Duodenal mucosa (tissue), 2 donors: Measurements from ENCODE around the gene RANBP17.

ENCODE experiments used
- H3K27ac ChIP-seq: one replicate; pipeline ENCODE4 v1.7.0; 2013; ENCODE audit warnings: low read depth, low read length
- H3K27me3 ChIP-seq, 2 donors: one replicate each; pipeline ENCODE4 v1.7.0; 2013; ENCODE audit warnings: low read length in 2 of 2, control low read depth in 1 of 2; ENCODE audit not compliant: insufficient read depth in 2 of 2, control insufficient read depth in 1 of 2
- H3K36me3 ChIP-seq, 2 donors: one replicate each; pipeline ENCODE4 v1.7.0; 2013; ENCODE audit warnings: low read length in 2 of 2, control low read depth in 1 of 2; ENCODE audit not compliant: insufficient read depth in 2 of 2, control insufficient read depth in 1 of 2
- H3K4me1 ChIP-seq, 2 donors: one replicate each; pipeline ENCODE4 v1.7.0; 2013; ENCODE audit warnings: low read length in 2 of 2, control low read depth in 1 of 2; ENCODE audit not compliant: insufficient read depth in 2 of 2, control insufficient read depth in 1 of 2
- H3K4me3 ChIP-seq, 2 donors: one replicate each; pipeline ENCODE4 v1.7.0; 2013; ENCODE audit warnings: low read length in 2 of 2, low read depth in 1 of 2
- H3K9ac ChIP-seq, 2 donors: one replicate each; pipeline ENCODE4 v1.7.0; 2013; ENCODE audit warnings: low read length in 2 of 2, low read depth in 1 of 2
- H3K9me3 ChIP-seq, 2 donors: one replicate each; pipeline ENCODE4 v1.7.0; 2013; ENCODE audit warnings: low read length in 2 of 2, control low read depth in 1 of 2; ENCODE audit not compliant: control insufficient read depth in 1 of 2

The RANBP17 gene

GRCh38 chr5:171306781-171307591 is 445.2 kb downstream of the RANBP17 start:
- H3K27me3 ChIP-seq, result peaks cover 73 to 79% of the 10 kb centered on the region in 2 donors
- H3K9me3 ChIP-seq, result no peaks in the 10 kb centered on the region
- no peak overlapping the region for H3K4me3 ChIP-seq
- H3K4me1 ChIP-seq, result peaks cover 0 to 7% of the 10 kb centered on the region in 2 donors
- no peak overlapping the region for H3K9ac ChIP-seq
- H3K36me3 ChIP-seq, result no peaks in the 10 kb centered on the region
- no peak overlapping the region for H3K27ac ChIP-seq

GRCh38 chr5:171307789-171308452 is 446.1 kb downstream of the RANBP17 start:
- Histone ChIP-seq H3K36me3 (no peaks in the 10 kb centered on the region), H3K4me1 (peaks cover 0 to 7% of the 10 kb centered on the region in 2 donors), H3K4me3 (no peak overlapping the region), H3K9ac (no peak overlapping the region), H3K9me3 (no peaks in the 10 kb centered on the region), H3K27ac (no peak overlapping the region), H3K27me3 (peaks cover 83 to 84% of the 10 kb centered on the region in 2 donors)

GRCh38 chr5:171308453-171309275 is 446.8 kb downstream of the RANBP17 start, which contains the start of gene TLX3:
TSS of gene TLX3 (plus strand) at chr5:171309248. CDS start at chr5:171309366, 118 bp downstream.
- Histone ChIP-seq H3K9me3 (no peaks in the 10 kb centered on the region), H3K4me1 (peaks cover 0 to 7% of the 10 kb centered on the region in 2 donors), H3K9ac (no peak within 1 kb of the TSS), H3K4me3 (no peak within 1 kb of the TSS), H3K27ac (no peak within 1 kb of the TSS), H3K27me3 (peaks cover 90% of the 10 kb centered on the region in 2 donors), H3K36me3 (no peaks in the 10 kb centered on the region)

- H3K27ac ChIP-seq, result no peak overlapping the region
- H3K36me3 ChIP-seq, result no peaks in the 10 kb centered on the region
- H3K27me3 ChIP-seq, result peaks cover 87 to 89% of the 10 kb centered on the region in 2 donors
- peaks cover 0 to 7% of the 10 kb centered on the region in 2 donors for H3K4me1 ChIP-seq
- H3K4me3 ChIP-seq, result no peak overlapping the region
- H3K9ac ChIP-seq, result no peak overlapping the region
- H3K9me3 ChIP-seq, result no peaks in the 10 kb centered on the region
These were observed 447.7 kb downstream of the RANBP17 start for GRCh38 chr5:171309276-171310211.

- peaks cover 88 to 92% of the 10 kb centered on the region in 2 donors for H3K27me3 ChIP-seq
- no peak overlapping the region for H3K9ac ChIP-seq
- H3K4me3 ChIP-seq, result no peak overlapping the region
- H3K36me3 ChIP-seq, result no peaks in the 10 kb centered on the region
- peaks cover 0 to 7% of the 10 kb centered on the region in 2 donors for H3K4me1 ChIP-seq
- no peaks in the 10 kb centered on the region for H3K9me3 ChIP-seq
- H3K27ac ChIP-seq, result no peak overlapping the region
These were observed 448.5 kb downstream of the RANBP17 start for GRCh38 chr5:171310212-171310818.

- Histone ChIP-seq H3K4me3 (no peak overlapping the region), H3K36me3 (no peaks in the 10 kb centered on the region), H3K27me3 (peaks cover 88 to 92% of the 10 kb centered on the region in 2 donors), H3K27ac (no peak overlapping the region), H3K9me3 (no peaks in the 10 kb centered on the region), H3K9ac (no peak overlapping the region), H3K4me1 (peaks cover 0 to 8% of the 10 kb centered on the region in 2 donors)
These were observed 449.1 kb downstream of the RANBP17 start for GRCh38 chr5:171310819-171311321.

- no peak overlapping the region for H3K4me3 ChIP-seq
- H3K4me1 ChIP-seq, result peaks cover 0 to 13% of the 10 kb centered on the region in 2 donors
- H3K36me3 ChIP-seq, result no peaks in the 10 kb centered on the region
- no peaks in the 10 kb centered on the region for H3K9me3 ChIP-seq
- peaks cover 88 to 92% of the 10 kb centered on the region in 2 donors for H3K27me3 ChIP-seq
- H3K9ac ChIP-seq, result no peak overlapping the region
- H3K27ac ChIP-seq, result no peak overlapping the region
These were observed 449.7 kb downstream of the RANBP17 start for GRCh38 chr5:171311322-171312077.

GRCh38 chr5:171312129-171312974 is 450.5 kb downstream of the RANBP17 start:
- H3K36me3 ChIP-seq, result no peaks in the 10 kb centered on the region
- H3K27ac ChIP-seq, result no peak overlapping the region
- H3K4me1 ChIP-seq, result peaks cover 0 to 13% of the 10 kb centered on the region in 2 donors
- H3K9ac ChIP-seq, result no peak overlapping the region
- no peaks in the 10 kb centered on the region for H3K9me3 ChIP-seq
- peak overlapping the region in 1 of 2 donors; percentile 15 for H3K4me3 ChIP-seq
- H3K27me3 ChIP-seq, result peaks cover 88 to 92% of the 10 kb centered on the region in 2 donors
